ENCODE results near the gene ITGB3. TPM values are rescaled to one million over a fixed set of nuclear protein-coding genes. Genes with fewer than 3 reads are reported as not detected.
"Not testable (repeated sequence)": the region's sequence is repeated elsewhere in the genome, so short reads cannot be mapped to it uniquely, and the experiment has no call there.

Gene ITGB3
- polyA plus RNA-seq, 3 donors = 0.45 to 7.7 (median 4.4) TPM

- 83 to 91% (median 89%) methylated on average over 3 of the region's 3 CpGs for WGBS, 3 donors
- not testable (repeated sequence) for H3K27ac ChIP-seq (ENCODE audit: low read depth, low read length)
These were observed 15.3 kb downstream of the ITGB3 start for GRCh38 chr17:47268964-47269363.

GRCh38 chr17:47269561-47270280, 16.1 kb downstream of the ITGB3 start:
- H3K27ac ChIP-seq (ENCODE audit: low read depth, low read length) = not testable (repeated sequence)

- WGBS, 3 donors = 88 to 94% (median 93%) methylated on average over 2 of the region's 2 CpGs
- no peak overlapping the region for H3K27ac ChIP-seq (ENCODE audit: low read depth, low read length)
These were observed 17.5 kb downstream of the ITGB3 start for GRCh38 chr17:47270946-47271705.

GRCh38 chr17:47272491-47272890, 18.9 kb downstream of the ITGB3 start:
- WGBS, 3 donors = 65 to 88% (median 79%) methylated on average over 1 of the region's 1 CpG
- H3K27ac ChIP-seq (ENCODE audit: low read depth, low read length) = no peak overlapping the region

- H3K27ac ChIP-seq (ENCODE audit: low read depth, low read length) = no peak overlapping the region
- WGBS, 3 donors = 92 to 100% (median 96%) methylated on average over 2 of the region's 2 CpGs
These were observed 19.6 kb downstream of the ITGB3 start for GRCh38 chr17:47273245-47273644.

- WGBS, 3 donors = 90 to 93% (median 92%) methylated on average over 5 of the region's 5 CpGs
- no peak overlapping the region for H3K27ac ChIP-seq (ENCODE audit: low read depth, low read length)
These were observed 20.9 kb downstream of the ITGB3 start for GRCh38 chr17:47274319-47275069.

GRCh38 chr17:47275245-47275984, 21.8 kb downstream of the ITGB3 start:
- no peak overlapping the region for H3K27ac ChIP-seq (ENCODE audit: low read depth, low read length)
- WGBS, 3 donors = 35 to 43% (median 39%) methylated on average over 13 of the region's 13 CpGs

GRCh38 chr17:47276444-47276843, 22.8 kb downstream of the ITGB3 start:
- 69 to 86% (median 85%) methylated on average over 3 of the region's 3 CpGs for WGBS, 3 donors
- no peak overlapping the region for H3K27ac ChIP-seq (ENCODE audit: low read depth, low read length)

GRCh38 chr17:47276868-47277267, 23.2 kb downstream of the ITGB3 start:
- 31 to 45% (median 44%) methylated on average over 10 of the region's 10 CpGs for WGBS, 3 donors
- no peak overlapping the region for H3K27ac ChIP-seq (ENCODE audit: low read depth, low read length)

GRCh38 chr17:47277921-47278320, 24.3 kb downstream of the ITGB3 start:
- 93 to 100% (median 97%) methylated on average over 1 of the region's 1 CpG for WGBS, 3 donors

GRCh38 chr17:47278561-47278960, 24.9 kb downstream of the ITGB3 start:
- no peak overlapping the region for H3K27ac ChIP-seq (ENCODE audit: low read depth, low read length)
- WGBS, 3 donors = 88 to 93% (median 90%) methylated on average over 4 of the region's 4 CpGs

More at GRCh38 chr17:47277921-47278320, 24.3 kb downstream of the ITGB3 start:
- no peak overlapping the region for H3K27ac ChIP-seq (ENCODE audit: low read depth, low read length)

GRCh38 chr17:47279062-47279801, 25.6 kb downstream of the ITGB3 start:
- 33 to 70% (median 35%) methylated on average over 10 of the region's 10 CpGs for WGBS, 3 donors
- no peak overlapping the region for H3K27ac ChIP-seq (ENCODE audit: low read depth, low read length)

GRCh38 chr17:47280072-47280811, 26.6 kb downstream of the ITGB3 start:
- WGBS, 3 donors = 82 to 91% (median 89%) methylated on average over 14 of the region's 14 CpGs

GRCh38 chr17:47281216-47281615, 27.6 kb downstream of the ITGB3 start:
- WGBS, 3 donors = 79 to 83% (median 80%) methylated on average over 6 of the region's 6 CpGs
- no peak overlapping the region for H3K27ac ChIP-seq (ENCODE audit: low read depth, low read length)

More at GRCh38 chr17:47280072-47280811, 26.6 kb downstream of the ITGB3 start:
- H3K27ac ChIP-seq (ENCODE audit: low read depth, low read length) = peak overlapping the region; percentile 61

GRCh38 chr17:47285003-47285402, 31.4 kb downstream of the ITGB3 start:
- WGBS, 3 donors = 82 to 95% (median 94%) methylated on average over 6 of the region's 6 CpGs
- no peak overlapping the region for H3K27ac ChIP-seq (ENCODE audit: low read depth, low read length)

- 81% methylated on average over 6 of the region's 6 CpGs for WGBS, 3 donors
- no peak overlapping the region for H3K27ac ChIP-seq (ENCODE audit: low read depth, low read length)
These were observed 32.7 kb downstream of the ITGB3 start for GRCh38 chr17:47286198-47286914.

GRCh38 chr17:47287068-47287467, 33.4 kb downstream of the ITGB3 start:
- H3K27ac ChIP-seq (ENCODE audit: low read depth, low read length) = no peak overlapping the region
- 88 to 96% (median 95%) methylated on average over 4 of the region's 4 CpGs for WGBS, 3 donors
